Stimulated activated CD4-positive, alpha-beta T cell treated with anti-CD3 and anti-CD28 coated beads, Interleukin-2, amount 100 ng/mL, for 24 hours (primary cell): Measurements from ENCODE around the gene ACTR2.
A peak's percentile ranks its signal among the peaks of the same experiment; 100 is the strongest.
"Not testable (repeated sequence)": the region's sequence is repeated elsewhere in the genome, so short reads cannot be mapped to it uniquely, and the experiment has no call there.

Source experiments
- DNase-seq, 2 donors: peaks; one replicate each; pipeline ENCODE4 v3.0.0-alpha.2; 2020

Gene ACTR2

GRCh38 chr2:65314801-65315441 is 87.3 kb downstream of the ACTR2 start:
- DNase-seq, result no peak

- no peak for DNase-seq
Observed at GRCh38 chr2:65316072-65316471, 88.4 kb downstream of the ACTR2 start.

- DNase-seq, result not testable (repeated sequence)
Observed at GRCh38 chr2:65317351-65317750, 89.7 kb downstream of the ACTR2 start.

GRCh38 chr2:65317841-65318240 is 90.2 kb downstream of the ACTR2 start:
- no peak for DNase-seq

- DNase-seq, result no peak
Observed at GRCh38 chr2:65319072-65319673, 91.5 kb downstream of the ACTR2 start.

- no peak for DNase-seq
Observed at GRCh38 chr2:65319674-65320041, 92.0 kb downstream of the ACTR2 start.

- DNase-seq, result peak in 1 of 2 donors; percentile 21
Observed at GRCh38 chr2:65320042-65320725, 92.6 kb downstream of the ACTR2 start.
